H54 (cell line): ENCODE data around the gene NIPSNAP2.
"Not testable (repeated sequence)": the region's sequence is repeated elsewhere in the genome, so short reads cannot be mapped to it uniquely, and the experiment has no call there.

ENCODE experiments used
- DNase-seq: peaks from one replicate; pipeline ENCODE4 v3.0.0; 2011; ENCODE audit warnings: low spot score, mixed read lengths; ENCODE audit not compliant: insufficient read length
- FAIRE-seq: peaks from 3 replicates; lab custom pipeline; 2011; peaks lifted over from hg19 to GRCh38; lab: Jason Lieb, UNC
- POLR2A ChIP-seq: IDR thresholded peaks from 2 replicates; pipeline ENCODE4 v1.6.1; 2011; ENCODE audit warnings: low read depth, mild to moderate bottlenecking, low read length

The NIPSNAP2 gene

GRCh38 chr7:56046721-56047445, 82.5 kb downstream of the NIPSNAP2 start:
- FAIRE-seq (no peak), DNase-seq (no peak)
- TF ChIP-seq POLR2A: no peak

- FAIRE-seq, DNase-seq: not testable (repeated sequence)
Measured at GRCh38 chr7:56047446-56048116, 83.2 kb downstream of the NIPSNAP2 start.

- FAIRE-seq: no peak
- no peak for DNase-seq
- no peak for TF ChIP-seq POLR2A
Measured at GRCh38 chr7:56048245-56048644, 83.9 kb downstream of the NIPSNAP2 start.

- not testable (repeated sequence) for FAIRE-seq, DNase-seq
Measured at GRCh38 chr7:56048763-56049162, 84.4 kb downstream of the NIPSNAP2 start.
